Measurements from ENCODE around the gene GK2. TPM values are rescaled to one million over a fixed set of nuclear protein-coding genes. Genes with fewer than 3 reads are reported as not detected.

The GK2 gene
- not detected for total RNA-seq

DNA sequence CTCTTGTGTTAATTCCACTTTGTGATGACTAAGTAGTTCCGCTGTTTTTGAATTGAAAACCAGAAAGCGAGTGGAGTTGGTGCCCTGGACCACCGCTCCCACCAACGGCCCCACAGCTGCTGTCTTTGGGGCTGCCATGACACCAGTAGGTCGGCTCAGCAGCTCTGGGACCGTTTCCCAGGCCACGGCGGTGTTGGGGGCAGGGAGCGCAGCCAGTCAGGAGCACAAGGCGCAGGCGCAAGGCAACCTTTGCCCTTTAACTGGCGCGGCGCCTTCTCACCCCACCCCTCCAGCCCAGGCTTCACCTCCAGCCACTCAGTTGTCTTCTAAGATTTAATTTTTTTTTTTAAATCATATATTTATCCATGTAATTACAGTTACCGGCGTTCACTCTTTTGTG lies at the start of gene GK2:
Gene GK2, minus strand, starts transcription at position 166 of the 400 bp plus-strand sequence. Its CDS starts 28 bp downstream, at position 138.
- WGBS, 2 donors (ENCODE audit: low coverage in 1 of 2) = 97 to 99% methylated on average over 6 to 9 of the region's 16 CpGs
- H3K27ac ChIP-seq = no peak within 1 kb of the TSS
- H3K27me3 ChIP-seq = no peaks in the 10 kb centered on the region
- no peaks in the 10 kb centered on the region for H3K9me3 ChIP-seq
- H3K36me3 ChIP-seq = no peaks in the 10 kb centered on the region
- no peak within 1 kb of the TSS for H3K4me3 ChIP-seq
- no peaks in the 10 kb centered on the region for H3K4me1 ChIP-seq
- TF ChIP-seq EP300 (IDR thresholded peaks at IDR 0.05) (no peak), POLR2A (IDR thresholded peaks at IDR 0.05) (no peak), POLR2AphosphoS5 (IDR thresholded peaks at IDR 0.05) (no peak)
- TF ChIP-seq, protein P1, sequence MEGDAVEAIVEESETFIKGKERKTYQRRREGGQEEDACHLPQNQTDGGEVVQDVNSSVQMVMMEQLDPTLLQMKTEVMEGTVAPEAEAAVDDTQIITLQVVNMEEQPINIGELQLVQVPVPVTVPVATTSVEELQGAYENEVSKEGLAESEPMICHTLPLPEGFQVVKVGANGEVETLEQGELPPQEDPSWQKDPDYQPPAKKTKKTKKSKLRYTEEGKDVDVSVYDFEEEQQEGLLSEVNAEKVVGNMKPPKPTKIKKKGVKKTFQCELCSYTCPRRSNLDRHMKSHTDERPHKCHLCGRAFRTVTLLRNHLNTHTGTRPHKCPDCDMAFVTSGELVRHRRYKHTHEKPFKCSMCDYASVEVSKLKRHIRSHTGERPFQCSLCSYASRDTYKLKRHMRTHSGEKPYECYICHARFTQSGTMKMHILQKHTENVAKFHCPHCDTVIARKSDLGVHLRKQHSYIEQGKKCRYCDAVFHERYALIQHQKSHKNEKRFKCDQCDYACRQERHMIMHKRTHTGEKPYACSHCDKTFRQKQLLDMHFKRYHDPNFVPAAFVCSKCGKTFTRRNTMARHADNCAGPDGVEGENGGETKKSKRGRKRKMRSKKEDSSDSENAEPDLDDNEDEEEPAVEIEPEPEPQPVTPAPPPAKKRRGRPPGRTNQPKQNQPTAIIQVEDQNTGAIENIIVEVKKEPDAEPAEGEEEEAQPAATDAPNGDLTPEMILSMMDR (IDR thresholded peaks at IDR 0.05) = no peak
- ATAC-seq = no peak

DNA sequence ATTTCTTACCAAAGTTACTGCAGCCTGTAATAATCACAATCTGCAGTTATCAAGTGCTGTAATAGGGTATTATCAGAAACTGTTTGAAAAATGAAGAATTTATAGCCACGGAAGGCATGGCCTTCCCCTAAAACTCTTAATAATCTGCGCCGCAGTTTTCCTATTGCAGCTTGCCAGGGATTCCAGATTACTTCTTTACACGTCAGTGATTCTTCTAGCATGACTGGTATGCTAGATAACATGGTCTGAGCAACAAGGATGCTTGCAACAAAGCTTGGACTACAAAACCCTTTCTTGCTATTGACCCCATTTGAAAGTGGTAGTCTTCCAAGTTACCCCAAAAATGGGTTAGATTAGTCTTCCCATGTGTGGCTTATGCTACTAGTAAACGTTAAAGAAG lies 47.2 kb upstream of the GK2 start:
- no peak for ATAC-seq
- WGBS, 2 donors (ENCODE audit: low coverage in 1 of 2) = 63 to 70% methylated on average over 5 of the region's 5 CpGs
- no peaks in the 10 kb centered on the region for H3K9me3 ChIP-seq
- no peaks in the 10 kb centered on the region for H3K27me3 ChIP-seq
- TF ChIP-seq, protein P1 (IDR thresholded peaks at IDR 0.05) = no peak
- TF ChIP-seq POLR2AphosphoS5 (IDR thresholded peaks at IDR 0.05) (no peak), EP300 (IDR thresholded peaks at IDR 0.05) (no peak), POLR2A (IDR thresholded peaks at IDR 0.05) (no peak)
- H3K36me3 ChIP-seq = no peaks in the 10 kb centered on the region
- H3K4me3 ChIP-seq = no peak overlapping the region
- no peaks in the 10 kb centered on the region for H3K4me1 ChIP-seq
- no peak overlapping the region for H3K27ac ChIP-seq

DNA sequence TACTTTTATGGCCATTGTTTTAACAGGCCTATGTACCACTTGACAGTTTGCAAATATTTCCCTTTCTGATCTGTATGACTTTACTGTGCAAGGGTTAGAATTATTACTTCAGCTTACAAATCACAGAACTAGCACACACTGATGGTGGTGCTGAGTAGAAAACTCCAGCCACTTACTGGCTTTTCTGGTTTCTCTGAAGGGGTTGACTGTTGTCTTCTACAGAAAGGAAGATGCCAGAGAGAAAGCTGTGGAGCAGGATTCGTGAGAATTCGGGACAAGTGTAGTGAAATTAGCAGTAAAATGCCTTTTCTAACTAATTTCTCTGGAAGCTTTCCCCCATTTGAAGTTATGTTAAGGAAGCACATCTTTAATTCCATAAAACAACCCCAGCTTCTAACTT lies 46.6 kb upstream of the GK2 start:
- Histone ChIP-seq H3K27me3 (no peaks in the 10 kb centered on the region), H3K27ac (no peak overlapping the region), H3K4me1 (no peaks in the 10 kb centered on the region), H3K4me3 (no peak overlapping the region), H3K9me3 (no peaks in the 10 kb centered on the region), H3K36me3 (no peaks in the 10 kb centered on the region)
- TF ChIP-seq, protein P1 (IDR thresholded peaks at IDR 0.05) = no peak
- TF ChIP-seq POLR2A (IDR thresholded peaks at IDR 0.05) = no peak
- no peak for TF ChIP-seq POLR2AphosphoS5 (IDR thresholded peaks at IDR 0.05)
- WGBS, 2 donors (ENCODE audit: low coverage in 1 of 2) = 96 to 100% methylated on average over 2 of the region's 2 CpGs
- ATAC-seq = no peak

DNA sequence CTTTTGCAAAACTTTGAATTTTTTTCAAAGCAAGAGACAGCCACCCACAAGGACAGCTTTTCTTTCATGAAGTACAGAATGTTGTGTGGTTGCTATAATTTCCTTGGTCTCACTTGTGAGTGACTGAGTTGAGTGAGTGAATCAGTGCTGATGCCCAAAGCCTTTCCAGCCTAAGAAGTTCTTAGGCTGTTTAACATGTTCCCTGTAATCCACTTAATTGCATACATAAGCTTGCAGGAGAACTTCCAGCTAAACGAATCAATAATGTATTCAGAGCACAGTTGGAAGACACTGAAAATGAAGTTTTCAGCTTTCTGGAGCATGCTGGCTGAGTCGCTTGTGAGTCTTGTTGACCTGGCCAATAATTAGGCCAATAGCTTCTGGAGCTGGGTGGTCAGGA lies 42.0 kb upstream of the GK2 start:
- no peak for TF ChIP-seq POLR2A (IDR thresholded peaks at IDR 0.05)
- TF ChIP-seq EP300 (IDR thresholded peaks at IDR 0.05) = no peak
- 60 to 75% methylated on average over 1 to 2 of the region's 2 CpGs for WGBS, 2 donors (ENCODE audit: low coverage in 1 of 2)
- no peaks in the 10 kb centered on the region for H3K9me3 ChIP-seq
- ATAC-seq = no peak
- H3K27me3 ChIP-seq = no peaks in the 10 kb centered on the region
- H3K36me3 ChIP-seq = no peaks in the 10 kb centered on the region
- H3K4me3 ChIP-seq = no peak overlapping the region
- H3K4me1 ChIP-seq = no peaks in the 10 kb centered on the region
- H3K27ac ChIP-seq = no peak overlapping the region

DNA sequence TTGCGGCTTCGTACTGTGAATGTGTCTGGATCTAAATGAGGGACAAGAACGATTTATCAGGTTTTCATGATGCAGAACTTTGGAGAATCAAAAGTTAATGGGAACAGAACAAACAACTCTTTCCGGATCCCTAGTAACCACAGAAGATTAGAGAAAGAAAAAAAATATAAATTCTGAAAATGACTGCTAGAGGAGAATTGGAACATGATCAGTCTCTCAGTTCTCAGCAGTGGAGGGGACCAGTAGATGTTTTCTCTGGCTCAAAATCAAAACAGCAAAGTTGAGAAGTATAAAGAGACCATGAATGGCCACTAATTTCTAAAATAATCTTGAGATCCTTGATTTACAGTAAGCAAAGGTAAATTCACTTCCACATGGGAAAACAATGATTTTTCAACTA lies 38.1 kb upstream of the GK2 start:
- Histone ChIP-seq H3K36me3 (no peaks in the 10 kb centered on the region), H3K27me3 (no peaks in the 10 kb centered on the region), H3K4me1 (no peaks in the 10 kb centered on the region), H3K27ac (no peak overlapping the region), H3K9me3 (no peaks in the 10 kb centered on the region), H3K4me3 (no peak overlapping the region)
- no peak for ATAC-seq
- TF ChIP-seq POLR2A (IDR thresholded peaks at IDR 0.05) = no peak
- TF ChIP-seq, protein P1 (IDR thresholded peaks at IDR 0.05) = no peak
- no peak for TF ChIP-seq EP300 (IDR thresholded peaks at IDR 0.05)
- no peak for TF ChIP-seq POLR2AphosphoS5 (IDR thresholded peaks at IDR 0.05)
- 71 to 82% methylated on average over 4 of the region's 4 CpGs for WGBS, 2 donors (ENCODE audit: low coverage in 1 of 2)
